Measurements from ENCODE around the gene OR5AN1. TPM values are rescaled to one million over a fixed set of nuclear protein-coding genes. Genes with fewer than 3 reads are reported as not detected.

Gene OR5AN1
- total RNA-seq, 1 experiment from 2014 or later = not detected

GRCh38 chr11:59365232-59366018, 6.7 kb downstream of the OR5AN1 start:
- no peaks in the 10 kb centered on the region for H3K79me2 ChIP-seq (ENCODE audit: insufficient read depth, low read length)
- H3K27me3 ChIP-seq (ENCODE audit: insufficient read depth, low read length) = no peaks in the 10 kb centered on the region
- no peak overlapping the region for H3K4me2 ChIP-seq (ENCODE audit: low read length)
- H2AFZ ChIP-seq (ENCODE audit: low read depth, low read length, poor library complexity, severe bottlenecking) = no peak overlapping the region
- ChIA-PET POLR2A (no interaction called here), RAD21 (ENCODE audit: low non-redundant PET in 1 of 2, low total read pairs in 2 of 2, uncharacterized antibody in 2 of 2, unreplicated experiment in 2 of 2) (no interaction called here), CTCF (no interaction called here)
- no peaks in the 10 kb centered on the region for H3K9me3 ChIP-seq (ENCODE audit: control insufficient read depth in 1 of 2, insufficient read depth in 1 of 2, low read depth in 1 of 2, low read length in 2 of 2)
- no peak overlapping the region for H3K27ac ChIP-seq (ENCODE audit: low read depth, low read length)
- ATAC-seq (no peak), DNase-seq (ENCODE audit: low read depth, low spot score) (no peak)
- H3K9me2 ChIP-seq (ENCODE audit: insufficient read depth) = no peaks in the 10 kb centered on the region
- H3K4me1 ChIP-seq (ENCODE audit: control insufficient read depth in 1 of 2, insufficient read depth in 2 of 2, low read length in 2 of 2) = no peaks in the 10 kb centered on the region
- H3K4me3 ChIP-seq (replicated peaks in 1 of 2; ENCODE audit: low read depth in 1 of 2, low read length in 2 of 2) = no peak overlapping the region
- no TSS peak for BruUV-seq (replicated peaks)
- H3K36me3 ChIP-seq (ENCODE audit: control insufficient read depth in 1 of 2, insufficient read depth in 2 of 2, low read length in 2 of 2) = no peaks in the 10 kb centered on the region
- no peaks in the 10 kb centered on the region for H4K20me1 ChIP-seq (ENCODE audit: insufficient read depth)
- H3K9ac ChIP-seq (ENCODE audit: low read length) = no peak overlapping the region
- TF ChIP-seq EZH2phosphoT487 (IDR thresholded peaks at IDR 0.05; ENCODE audit: borderline replicate concordance) (no peak), CEBPB (IDR thresholded peaks at IDR 0.05; ENCODE audit: low read depth) (no peak), SRF (IDR thresholded peaks at IDR 0.05; ENCODE audit: low read depth) (no peak), CBX3 (IDR thresholded peaks at IDR 0.05; ENCODE audit: low read depth) (no peak), CTCF (IDR thresholded peaks at IDR 0.05 in 2 of 3, conservative IDR thresholded peaks at IDR 0.05 in 1 of 3; ENCODE audit: borderline replicate concordance in 1 of 3, insufficient read depth in 1 of 3, low read depth in 2 of 3, low read length in 2 of 3) (no peak), ELF1 (IDR thresholded peaks at IDR 0.05; ENCODE audit: borderline replicate concordance, low read depth) (no peak), ATF3 (IDR thresholded peaks at IDR 0.05) (no peak), EGR1 (IDR thresholded peaks at IDR 0.05; ENCODE audit: low read depth) (no peak), FOSL1 (IDR thresholded peaks at IDR 0.05; ENCODE audit: low read depth) (no peak), REST (IDR thresholded peaks at IDR 0.05; ENCODE audit: low read depth) (no peak), ZFX (IDR thresholded peaks at IDR 0.05) (no peak), POLR2A (IDR thresholded peaks at IDR 0.05; ENCODE audit: borderline replicate concordance, extremely low read depth, insufficient read depth, insufficient read length) (no peak), YY1 (IDR thresholded peaks at IDR 0.05; ENCODE audit: extremely low read depth, insufficient replicate concordance, low read depth, low read length) (no peak), TCF7L2 (IDR thresholded peaks at IDR 0.05; ENCODE audit: borderline replicate concordance, extremely low read depth, insufficient read depth, insufficient read length) (no peak), JUND (IDR thresholded peaks at IDR 0.05) (no peak)
- intact Hi-C loops (cut with micrococcal nuclease) = no loop called here
